ENCODE measurements around the gene NSD2.
A peak's percentile ranks its signal among the peaks of the same experiment; 100 is the strongest.

NSD2 gene

GRCh38 chr4:1945124-1945895, 74.1 kb downstream of the NSD2 start:
- DNase-seq (ENCODE audit: low spot score), result no peak

- no peak for DNase-seq (ENCODE audit: low spot score)
These were observed 74.7 kb downstream of the NSD2 start for GRCh38 chr4:1945912-1946311.

- no peak for DNase-seq (ENCODE audit: low spot score)
These were observed 77.0 kb downstream of the NSD2 start for GRCh38 chr4:1948232-1948631.

GRCh38 chr4:1948892-1949436, 77.8 kb downstream of the NSD2 start:
- DNase-seq (ENCODE audit: low spot score), result no peak

- DNase-seq (ENCODE audit: low spot score), result no peak
These were observed 79.2 kb downstream of the NSD2 start for GRCh38 chr4:1950369-1950768.

- DNase-seq (ENCODE audit: low spot score), result no peak
These were observed 81.0 kb downstream of the NSD2 start for GRCh38 chr4:1952058-1952700.

GRCh38 chr4:1952719-1953118, 81.5 kb downstream of the NSD2 start:
- DNase-seq (ENCODE audit: low spot score), result no peak

- DNase-seq (ENCODE audit: low spot score), result no peak
These were observed 82.1 kb downstream of the NSD2 start for GRCh38 chr4:1953335-1953734.

- DNase-seq (ENCODE audit: low spot score), result no peak
These were observed 85.4 kb downstream of the NSD2 start for GRCh38 chr4:1956631-1957030.

- no peak for DNase-seq (ENCODE audit: low spot score)
These were observed 87.3 kb downstream of the NSD2 start for GRCh38 chr4:1958276-1959103.

GRCh38 chr4:1959104-1959384, 87.9 kb downstream of the NSD2 start:
- no peak for DNase-seq (ENCODE audit: low spot score)

GRCh38 chr4:1960170-1960825, 89.1 kb downstream of the NSD2 start:
- peak; percentile 39 for DNase-seq (ENCODE audit: low spot score)

- DNase-seq (ENCODE audit: low spot score), result no peak
These were observed 89.8 kb downstream of the NSD2 start for GRCh38 chr4:1961038-1961437.

- DNase-seq (ENCODE audit: low spot score), result no peak
These were observed 90.4 kb downstream of the NSD2 start for GRCh38 chr4:1961563-1961962.

GRCh38 chr4:1962980-1963379, 91.8 kb downstream of the NSD2 start:
- no peak for DNase-seq (ENCODE audit: low spot score)

GRCh38 chr4:1964443-1964842, 93.2 kb downstream of the NSD2 start:
- DNase-seq (ENCODE audit: low spot score), result no peak

GRCh38 chr4:1964971-1965370, 93.8 kb downstream of the NSD2 start:
- no peak for DNase-seq (ENCODE audit: low spot score)

GRCh38 chr4:1967512-1968149, 96.4 kb downstream of the NSD2 start:
- no peak for DNase-seq (ENCODE audit: low spot score)

GRCh38 chr4:1968686-1969295, 97.6 kb downstream of the NSD2 start:
- no peak for DNase-seq (ENCODE audit: low spot score)

GRCh38 chr4:1969928-1970723, 98.9 kb downstream of the NSD2 start:
- DNase-seq (ENCODE audit: low spot score), result no peak

- DNase-seq (ENCODE audit: low spot score), result no peak
These were observed 99.7 kb downstream of the NSD2 start for GRCh38 chr4:1970926-1971325.

Data from kidney tubule cell (primary cell).